ENCODE measurements around the gene CDYL2. TPM values are rescaled to one million over a fixed set of nuclear protein-coding genes. Genes with fewer than 3 reads are reported as not detected.

Gene CDYL2
- total RNA-seq, 3 donors from 2014 or later, result 6.3 to 8.9 (median 7.5) TPM

DNA sequence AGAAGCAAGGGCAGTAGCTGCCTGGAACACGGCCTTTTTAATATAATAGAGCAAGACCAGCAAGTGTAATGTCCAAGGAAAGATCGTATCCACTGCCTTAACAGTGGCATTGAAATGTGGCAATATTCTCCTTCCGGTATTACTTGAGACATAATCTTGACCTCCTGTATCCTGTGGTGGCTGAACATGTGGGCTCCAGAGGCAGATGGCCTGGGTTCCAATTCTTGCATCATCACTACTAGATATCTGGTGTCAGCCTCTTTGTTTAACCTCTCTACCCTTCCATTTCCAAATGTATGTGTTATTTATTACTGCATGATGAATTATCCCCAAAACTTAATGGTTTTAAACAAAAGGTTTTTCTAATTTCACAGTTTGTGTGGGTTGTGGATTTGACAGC, 3.5 kb upstream of the CDYL2 start:
- Histone ChIP-seq H3K4me1 (ENCODE audit: low read depth) (no peaks in the 10 kb centered on the region), H3K4me3 (no peak overlapping the region), H3K36me3 (ENCODE audit: low read depth) (no peaks in the 10 kb centered on the region), H3K9me3 (no peaks in the 10 kb centered on the region)
- ATAC-seq (no peak), DNase-seq (no peak)
- TF ChIP-seq, protein P1, sequence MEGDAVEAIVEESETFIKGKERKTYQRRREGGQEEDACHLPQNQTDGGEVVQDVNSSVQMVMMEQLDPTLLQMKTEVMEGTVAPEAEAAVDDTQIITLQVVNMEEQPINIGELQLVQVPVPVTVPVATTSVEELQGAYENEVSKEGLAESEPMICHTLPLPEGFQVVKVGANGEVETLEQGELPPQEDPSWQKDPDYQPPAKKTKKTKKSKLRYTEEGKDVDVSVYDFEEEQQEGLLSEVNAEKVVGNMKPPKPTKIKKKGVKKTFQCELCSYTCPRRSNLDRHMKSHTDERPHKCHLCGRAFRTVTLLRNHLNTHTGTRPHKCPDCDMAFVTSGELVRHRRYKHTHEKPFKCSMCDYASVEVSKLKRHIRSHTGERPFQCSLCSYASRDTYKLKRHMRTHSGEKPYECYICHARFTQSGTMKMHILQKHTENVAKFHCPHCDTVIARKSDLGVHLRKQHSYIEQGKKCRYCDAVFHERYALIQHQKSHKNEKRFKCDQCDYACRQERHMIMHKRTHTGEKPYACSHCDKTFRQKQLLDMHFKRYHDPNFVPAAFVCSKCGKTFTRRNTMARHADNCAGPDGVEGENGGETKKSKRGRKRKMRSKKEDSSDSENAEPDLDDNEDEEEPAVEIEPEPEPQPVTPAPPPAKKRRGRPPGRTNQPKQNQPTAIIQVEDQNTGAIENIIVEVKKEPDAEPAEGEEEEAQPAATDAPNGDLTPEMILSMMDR (IDR thresholded peaks at IDR 0.05), result no peak
- intact Hi-C loops (cut with DNase I, micrococcal nuclease), result no loop called here

DNA sequence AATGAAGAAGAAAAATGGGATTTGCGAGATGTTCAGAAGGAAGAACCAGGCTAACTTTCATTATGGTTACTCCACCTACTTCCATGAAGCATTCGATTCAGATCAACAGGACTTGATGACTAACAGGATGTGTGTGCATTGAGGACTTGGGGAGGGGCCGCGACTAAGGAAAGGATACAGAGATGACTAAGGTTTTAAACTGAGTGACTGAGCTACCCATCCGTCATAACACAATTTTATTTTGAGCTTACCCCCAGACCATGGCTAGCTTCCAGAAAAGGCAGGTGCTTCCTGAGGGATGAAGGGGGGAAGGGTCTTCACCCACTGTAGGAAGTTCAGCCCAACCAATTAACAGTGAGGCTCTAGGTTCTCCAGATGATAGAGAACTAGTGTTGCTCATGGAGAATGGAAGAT, 2.5 kb upstream of the CDYL2 start:
- no peak for DNase-seq
- Histone ChIP-seq H3K4me1 (ENCODE audit: low read depth) (no peaks in the 10 kb centered on the region), H3K9me3 (no peaks in the 10 kb centered on the region), H3K36me3 (ENCODE audit: low read depth) (no peaks in the 10 kb centered on the region), H3K4me3 (no peak overlapping the region)
- ATAC-seq, result no peak
- TF ChIP-seq, protein P1 (IDR thresholded peaks at IDR 0.05), result no peak
- intact Hi-C loops (cut with DNase I, micrococcal nuclease), result no loop called here

DNA sequence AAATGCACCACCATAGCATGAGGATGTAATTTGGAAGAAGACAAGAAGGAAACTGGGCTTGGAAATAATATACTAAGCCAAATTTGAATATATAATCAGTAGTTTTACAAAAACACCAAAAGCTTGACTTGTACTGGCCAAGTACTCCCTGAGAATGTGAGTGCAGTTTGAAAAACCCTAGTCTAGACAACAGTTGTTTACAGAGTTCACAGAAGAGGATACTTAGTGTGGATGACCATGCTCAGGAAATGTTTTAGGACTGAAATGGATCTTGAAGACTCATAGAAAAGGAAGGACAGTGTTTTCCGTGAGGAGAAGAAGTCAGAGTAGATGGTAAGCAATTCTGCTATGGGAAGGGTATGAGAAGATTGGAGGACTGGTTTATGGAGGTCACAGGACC, 1.9 kb upstream of the CDYL2 start:
- Histone ChIP-seq H3K36me3 (ENCODE audit: low read depth) (no peaks in the 10 kb centered on the region), H3K9me3 (no peaks in the 10 kb centered on the region), H3K4me3 (no peak overlapping the region), H3K4me1 (ENCODE audit: low read depth) (no peaks in the 10 kb centered on the region)
- intact Hi-C loops (cut with DNase I, micrococcal nuclease), result no loop called here
- ATAC-seq (no peak), DNase-seq (no peak)
- TF ChIP-seq, protein P1 (IDR thresholded peaks at IDR 0.05), result no peak

DNA sequence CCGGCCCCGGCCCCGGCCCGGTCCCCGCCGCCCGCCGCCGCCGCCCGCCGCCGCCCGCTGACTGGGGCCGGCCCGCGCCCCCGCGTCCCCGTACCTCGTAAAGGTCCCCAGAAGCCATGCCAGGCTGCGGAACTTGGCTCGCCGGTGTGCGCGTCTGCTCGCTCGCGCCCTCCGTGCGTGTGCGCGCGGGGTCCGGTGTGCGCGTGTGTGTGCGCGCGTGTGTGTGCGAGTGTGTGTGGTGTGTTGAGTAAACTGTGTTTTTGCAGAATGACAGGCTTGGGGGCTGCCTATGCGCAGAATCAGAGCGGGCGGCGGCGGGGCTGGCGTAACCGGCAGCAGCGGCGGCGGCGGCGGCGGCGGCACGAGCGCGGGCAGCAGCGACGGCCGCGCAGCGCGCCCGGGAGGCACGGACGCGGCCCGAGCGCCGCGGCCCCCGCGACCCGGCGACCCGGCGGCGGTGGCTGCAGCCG, 307 bp downstream of the CDYL2 start:
- Histone ChIP-seq H3K4me3 (peak overlapping the region; percentile 38), H3K4me1 (ENCODE audit: low read depth) (no peaks in the 10 kb centered on the region), H3K36me3 (ENCODE audit: low read depth) (no peaks in the 10 kb centered on the region), H3K9me3 (no peaks in the 10 kb centered on the region)
- TF ChIP-seq, protein P1 (IDR thresholded peaks at IDR 0.05), result no peak
- ATAC-seq (peak; percentile 48), DNase-seq (peak; percentile 62 to 69 (median 66))
- intact Hi-C loops (cut with DNase I, micrococcal nuclease), result no loop called here

DNA sequence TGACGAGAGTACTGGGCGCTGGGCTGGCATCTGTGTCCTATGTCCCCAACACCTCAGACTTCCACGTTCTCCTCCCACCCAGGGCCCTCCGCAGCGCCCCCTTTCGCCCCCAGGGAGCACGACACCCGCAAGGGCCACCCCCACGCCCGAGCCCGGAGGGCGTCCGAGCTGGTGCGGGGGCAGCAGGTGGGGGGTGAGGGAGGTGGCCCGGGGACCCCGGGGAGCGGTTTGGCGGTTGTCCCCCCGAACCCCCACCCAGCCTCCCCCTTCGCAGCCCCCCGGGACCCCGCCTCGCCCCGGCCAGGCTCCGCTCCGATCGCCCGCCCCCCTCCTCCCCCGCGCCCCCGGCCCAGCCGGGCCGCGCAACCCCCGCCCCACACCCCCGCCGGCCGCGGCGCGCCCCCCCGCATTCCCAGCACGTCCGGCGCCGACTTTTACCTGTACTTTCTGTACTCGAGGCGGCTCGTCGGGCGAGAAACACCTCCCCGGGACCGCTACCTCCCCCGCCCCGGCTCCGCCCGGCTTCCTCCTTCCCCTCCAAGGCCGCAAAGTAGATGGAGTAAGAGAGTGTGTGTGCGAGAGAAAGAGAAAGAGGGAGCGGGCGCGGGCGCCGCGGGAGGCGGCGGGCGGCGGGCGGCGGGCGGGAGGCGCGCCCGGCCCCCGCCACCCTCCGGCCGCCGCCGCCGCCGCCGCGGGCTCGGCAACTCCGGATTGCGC, 901 bp downstream of the CDYL2 start:
- no peaks in the 10 kb centered on the region for H3K36me3 ChIP-seq (ENCODE audit: low read depth)
- no peak overlapping the region for H3K4me3 ChIP-seq
- no peaks in the 10 kb centered on the region for H3K9me3 ChIP-seq
- ATAC-seq, result peak; percentile 41
- intact Hi-C loops (cut with DNase I, micrococcal nuclease), result no loop called here
- DNase-seq, result peak; percentile 47 to 70 (median 59)
- H3K4me1 ChIP-seq (ENCODE audit: low read depth), result no peaks in the 10 kb centered on the region
- TF ChIP-seq, protein P1 (IDR thresholded peaks at IDR 0.05), result peak; percentile 23
